HG03139 (cell line): ENCODE data around the gene B4GALT5.
"Not testable (repeated sequence)": the region's sequence is repeated elsewhere in the genome, so short reads cannot be mapped to it uniquely, and the experiment has no call there.

Experiments
- ATAC-seq: cut with Tn5 transposase; IDR thresholded peaks from one replicate; pipeline ENCODE4 v1.9.1; 2021; ENCODE audit not compliant: unreplicated experiment

B4GALT5 gene

GRCh38 chr20:49739042-49739441, 25.4 kb upstream of the B4GALT5 start:
- ATAC-seq = no peak

- ATAC-seq = no peak
Measured at GRCh38 chr20:49737260-49737659, 23.6 kb upstream of the B4GALT5 start.

GRCh38 chr20:49729780-49730179, 16.1 kb upstream of the B4GALT5 start:
- no peak for ATAC-seq

GRCh38 chr20:49727894-49728885, 14.5 kb upstream of the B4GALT5 start:
- no peak for ATAC-seq

GRCh38 chr20:49727478-49727877, 13.8 kb upstream of the B4GALT5 start:
- no peak for ATAC-seq

- no peak for ATAC-seq
Measured at GRCh38 chr20:49725694-49726093, 12.0 kb upstream of the B4GALT5 start.

- ATAC-seq = not testable (repeated sequence)
Measured at GRCh38 chr20:49725224-49725606, 11.5 kb upstream of the B4GALT5 start.

GRCh38 chr20:49724408-49725223, 10.9 kb upstream of the B4GALT5 start:
- ATAC-seq = no peak

GRCh38 chr20:49723758-49724157, 10.1 kb upstream of the B4GALT5 start:
- not testable (repeated sequence) for ATAC-seq

- not testable (repeated sequence) for ATAC-seq
Measured at GRCh38 chr20:49721326-49721725, 7.6 kb upstream of the B4GALT5 start.

- ATAC-seq = no peak
Measured at GRCh38 chr20:49715466-49715865, 1.8 kb upstream of the B4GALT5 start.

- ATAC-seq = peak; percentile 44
Measured at GRCh38 chr20:49712996-49713752, 504 bp downstream of the B4GALT5 start.

GRCh38 chr20:49712646-49712995, 1.1 kb downstream of the B4GALT5 start:
- no peak for ATAC-seq

- ATAC-seq = no peak
Measured at GRCh38 chr20:49712118-49712517, 1.6 kb downstream of the B4GALT5 start.

GRCh38 chr20:49711667-49711987, 2.1 kb downstream of the B4GALT5 start:
- no peak for ATAC-seq

- no peak for ATAC-seq
Measured at GRCh38 chr20:49710971-49711666, 2.6 kb downstream of the B4GALT5 start.

- ATAC-seq = no peak
Measured at GRCh38 chr20:49707118-49707517, 6.6 kb downstream of the B4GALT5 start.

- ATAC-seq = no peak
Measured at GRCh38 chr20:49706630-49707091, 7.0 kb downstream of the B4GALT5 start.

GRCh38 chr20:49705893-49706292, 7.8 kb downstream of the B4GALT5 start:
- not testable (repeated sequence) for ATAC-seq

GRCh38 chr20:49705358-49705757, 8.3 kb downstream of the B4GALT5 start:
- no peak for ATAC-seq

- no peak for ATAC-seq
Measured at GRCh38 chr20:49704932-49705336, 8.7 kb downstream of the B4GALT5 start.
